RWPE1 (cell line): ENCODE measurements around the gene COL15A1.

Experiments
- CTCF ChIA-PET: fragments of 350-600 bp; sonication (Branson Sonifier 250); formaldehyde crosslinking; extraction: SDS; loops from one replicate; lab custom pipeline; 2021; lab: Yijun Ruan, JAX
- POLR2A ChIA-PET: fragments of 400-600 bp; formaldehyde crosslinking; extraction: SDS; loops from one replicate; lab custom pipeline; 2020; ENCODE audit warnings: antibody characterized with exemption; ENCODE audit not compliant: low non-redundant PET; lab: Yijun Ruan, JAX
- DNase-seq: peaks from one replicate; pipeline ENCODE4 v3.0.0; 2012; ENCODE audit warnings: low spot score
- H3K27ac ChIP-seq: fragments of 450-650 bp; 2 replicates; pipeline ENCODE4 v1.5.1; 2017
- TF ChIP-seq, protein P1 (sequence below): fragments of 450-650 bp; conservative IDR thresholded peaks from 2 replicates; pipeline ENCODE4 v1.5.1; 2017; ENCODE audit warnings: low read depth, mild to moderate bottlenecking

Gene COL15A1

DNA sequence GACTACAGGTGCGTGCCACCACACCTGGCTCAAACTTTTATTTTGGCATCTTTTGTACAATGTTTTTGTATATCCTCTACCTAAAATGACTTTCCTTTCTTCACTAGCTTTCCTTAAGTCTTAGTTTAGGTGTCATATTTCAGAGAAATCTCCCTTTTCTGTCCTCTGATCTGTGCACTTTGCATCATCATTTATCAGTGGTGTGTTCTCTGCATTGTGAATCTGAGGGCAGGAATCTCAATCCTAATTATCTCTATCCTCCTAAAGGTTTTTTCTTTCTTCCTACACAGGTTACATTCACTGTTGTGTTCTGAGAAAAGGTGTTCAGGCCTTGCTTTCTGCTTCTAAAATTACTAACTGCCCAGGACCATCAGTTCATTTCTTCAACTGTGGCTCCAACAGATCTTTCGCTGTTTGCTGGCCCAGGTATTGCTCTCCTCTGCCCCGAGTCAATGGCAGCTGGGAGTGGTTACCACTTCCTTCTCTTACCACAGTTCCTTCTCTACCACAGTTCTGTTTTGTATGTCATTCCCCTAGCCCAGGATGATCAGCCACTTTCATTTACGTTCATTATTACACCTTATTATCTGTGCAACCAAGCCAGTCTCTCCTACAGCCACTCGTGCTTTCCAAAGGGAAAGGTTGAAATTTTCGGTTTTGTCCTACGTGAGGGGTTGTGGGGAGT is 175.2 kb downstream of the COL15A1 start:
- CTCF ChIA-PET: interaction anchor here (0.9 kb wide), 1 partner anchor 12 kb away, joined by 3 read pairs; no protein-coding TSS in a partner anchor

DNA sequence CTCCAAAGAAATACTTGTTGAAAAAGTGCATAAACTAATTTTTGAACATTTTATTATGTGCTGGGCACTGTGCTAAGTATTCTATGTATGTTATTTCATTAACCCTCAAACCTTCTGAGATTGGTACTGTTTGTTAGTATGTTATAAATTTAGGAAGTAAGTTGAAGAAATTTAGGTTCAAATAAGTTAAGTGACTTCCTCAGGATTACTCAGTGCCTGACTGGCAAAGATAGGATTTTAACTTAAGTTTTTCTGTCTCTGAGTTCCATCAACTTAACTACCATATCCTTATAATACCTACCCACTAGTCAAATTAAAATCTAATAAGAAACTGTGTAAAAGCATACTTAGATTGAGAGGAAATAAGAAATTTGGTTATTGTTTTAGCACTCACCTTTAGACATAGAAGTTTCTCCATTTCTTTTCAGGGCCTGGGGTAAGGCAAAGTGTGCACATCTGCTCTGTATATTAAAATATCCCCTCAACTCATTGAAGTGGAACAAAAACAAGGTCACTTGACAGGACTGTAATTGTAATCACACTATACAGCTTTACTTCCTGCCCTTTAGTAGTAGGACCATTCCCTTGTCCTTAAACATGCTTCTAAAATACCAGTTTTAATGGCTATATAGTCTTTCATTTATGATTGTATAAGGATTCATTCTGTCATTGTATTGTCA is 176.4 kb downstream of the COL15A1 start:
- CTCF ChIA-PET: interaction anchor here (0.6 kb wide), 1 partner anchor 60 kb away, joined by 3 read pairs; no protein-coding TSS in a partner anchor
- no peak overlapping the region for H3K27ac ChIP-seq
- no peak for DNase-seq
- POLR2A ChIA-PET: no interaction called here
- TF ChIP-seq, protein P1, sequence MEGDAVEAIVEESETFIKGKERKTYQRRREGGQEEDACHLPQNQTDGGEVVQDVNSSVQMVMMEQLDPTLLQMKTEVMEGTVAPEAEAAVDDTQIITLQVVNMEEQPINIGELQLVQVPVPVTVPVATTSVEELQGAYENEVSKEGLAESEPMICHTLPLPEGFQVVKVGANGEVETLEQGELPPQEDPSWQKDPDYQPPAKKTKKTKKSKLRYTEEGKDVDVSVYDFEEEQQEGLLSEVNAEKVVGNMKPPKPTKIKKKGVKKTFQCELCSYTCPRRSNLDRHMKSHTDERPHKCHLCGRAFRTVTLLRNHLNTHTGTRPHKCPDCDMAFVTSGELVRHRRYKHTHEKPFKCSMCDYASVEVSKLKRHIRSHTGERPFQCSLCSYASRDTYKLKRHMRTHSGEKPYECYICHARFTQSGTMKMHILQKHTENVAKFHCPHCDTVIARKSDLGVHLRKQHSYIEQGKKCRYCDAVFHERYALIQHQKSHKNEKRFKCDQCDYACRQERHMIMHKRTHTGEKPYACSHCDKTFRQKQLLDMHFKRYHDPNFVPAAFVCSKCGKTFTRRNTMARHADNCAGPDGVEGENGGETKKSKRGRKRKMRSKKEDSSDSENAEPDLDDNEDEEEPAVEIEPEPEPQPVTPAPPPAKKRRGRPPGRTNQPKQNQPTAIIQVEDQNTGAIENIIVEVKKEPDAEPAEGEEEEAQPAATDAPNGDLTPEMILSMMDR: no peak

More for the DNA sequence above, 175.2 kb downstream of the COL15A1 start:
- H3K27ac ChIP-seq: no peak overlapping the region
- POLR2A ChIA-PET: no interaction called here
- TF ChIP-seq, protein P1: no peak
- DNase-seq: no peak
